Measurements from ENCODE around the gene FAM78B. TPM values are rescaled to one million over a fixed set of nuclear protein-coding genes. Genes with fewer than 3 reads are reported as not detected.

The FAM78B gene
- total and polyA plus RNA-seq, 2 donors (not counting 3 experiments of a cell fraction or from before 2014, with no cell fraction given): 0.10 TPM; not detected in 1

- TF ChIP-seq EZH2 (IDR thresholded peaks at IDR 0.05; ENCODE audit: borderline replicate concordance, low read depth, low read length, severe bottlenecking) (no peak), CTCF (IDR thresholded peaks at IDR 0.05; ENCODE audit: extremely low read depth in 1 of 2, insufficient read depth in 1 of 2, low read depth in 1 of 2, low read length in 2 of 2) (no peak), MYC (IDR thresholded peaks at IDR 0.05; ENCODE audit: low read depth, low read length) (no peak), MAX (IDR thresholded peaks at IDR 0.05; ENCODE audit: insufficient read depth, insufficient read length) (no peak), POLR2A (IDR thresholded peaks at IDR 0.05; ENCODE audit: low read depth, low read length) (no peak), JUN (IDR thresholded peaks at IDR 0.05; ENCODE audit: borderline replicate concordance, insufficient read depth, insufficient read length, low read depth) (no peak), POLR2AphosphoS5 (IDR thresholded peaks at IDR 0.05; ENCODE audit: insufficient read depth, low read depth, low read length) (no peak)
- H3K27ac ChIP-seq (ENCODE audit: insufficient read depth, low read depth, low read length): no peak overlapping the region
- BruUV-seq (replicated peaks): no TSS peak
- H4K20me1 ChIP-seq (replicated peaks; ENCODE audit: control insufficient read depth, extremely low read depth, insufficient read depth, low read length): no peaks in the 10 kb centered on the region
- POLR2A ChIA-PET: no interaction called here
- FAIRE-seq: no peak
- H2AFZ ChIP-seq (ENCODE audit: low read depth, low read length): no peak overlapping the region
- CTCF ChIA-PET: no interaction called here
- H3K4me1 ChIP-seq (ENCODE audit: control insufficient read depth, extremely low read depth, insufficient read depth, low read length): no peaks in the 10 kb centered on the region
- dilution Hi-C loops (cut with MboI; ENCODE audit: extremely low pct_ligation_motif_present, low sequenced_read_pairs): no loop called here
- H3K36me3 ChIP-seq (ENCODE audit: control insufficient read depth in 2 of 2, extremely low read depth in 1 of 2, insufficient read depth in 2 of 2, low read length in 2 of 2): no peaks in the 10 kb centered on the region
- H3K4me2 ChIP-seq (ENCODE audit: insufficient read depth, low read length): no peak overlapping the region
- H3K4me3 ChIP-seq (replicated peaks in 1 of 3; ENCODE audit: insufficient read depth in 1 of 3, low read depth in 1 of 3, low read length in 3 of 3): no peak overlapping the region
- no peak overlapping the region for H3K9ac ChIP-seq (replicated peaks; ENCODE audit: extremely low read depth, insufficient read depth, low read length)
- no peaks in the 10 kb centered on the region for H3K79me2 ChIP-seq (ENCODE audit: control insufficient read depth, insufficient read depth, low read length)
- H3K9me3 ChIP-seq (replicated peaks; ENCODE audit: control insufficient read depth, insufficient read depth, low read length): no peaks in the 10 kb centered on the region
- DNase-seq (ENCODE audit: low read depth, low spot score): no peak
- no peaks in the 10 kb centered on the region for H3K9me1 ChIP-seq (replicated peaks; ENCODE audit: control insufficient read depth, extremely low read depth, insufficient read depth, low read length)
- intact Hi-C loops (cut with micrococcal nuclease): no loop called here
- no peaks in the 10 kb centered on the region for H3K27me3 ChIP-seq (ENCODE audit: control insufficient read depth in 2 of 2, insufficient read depth in 2 of 2, low read length in 2 of 2)
Measured at GRCh38 chr1:166114419-166114818, 52.4 kb downstream of the FAM78B start.
